HepG2 (cell line): ENCODE data around the gene METRNL. TPM values are rescaled to one million over a fixed set of nuclear protein-coding genes. Genes with fewer than 3 reads are reported as not detected.

ENCODE experiments used
- ATAC-seq: fragments of 200-7000 bp; cut with Tn5 transposase; 3 replicates; pipeline ENCODE4 v1.9.1; 2020; ENCODE audit warnings: mild to moderate bottlenecking, moderate library complexity
- BruUV-seq: library from RNA; stranded (reverse); fragments of 400-500 nt; replicated peaks from 2 replicates; lab custom pipeline; 2021; lab: Mats Ljungman, UMichigan
- CTCF ChIA-PET: fragments of 300-600 bp; formaldehyde crosslinking; extraction: SDS; loops from one replicate; lab custom pipeline; 2021; ENCODE audit warnings: low total read pairs, inconsistent platforms, low intra/inter-chr PET ratio; lab: Yijun Ruan, JAX
- POLR2A ChIA-PET: fragments of 350-600 bp; sonication (Branson Sonifier 250); formaldehyde crosslinking; loops from one replicate; lab custom pipeline; 2020; ENCODE audit warnings: antibody characterized with exemption, inconsistent platforms; lab: Yijun Ruan, JAX
- DNase-seq: peaks from one replicate; pipeline ENCODE4 v3.0.0-alpha.2; 2015; ENCODE audit warnings: low spot score
- FAIRE-seq: peaks from 3 replicates; lab custom pipeline; 2011; peaks lifted over from hg19 to GRCh38; lab: Jason Lieb, UNC
- H2AFZ ChIP-seq: one replicate; pipeline ENCODE4 v1.6.1; 2011; ENCODE audit warnings: low read length, inconsistent platforms
- H3K27ac ChIP-seq: fragments of 300-600 bp; 3 replicates; pipeline ENCODE4 v1.8.0; 2011; ENCODE audit warnings: mixed run types, mild to moderate bottlenecking, mixed read lengths, low read length, inconsistent platforms; ENCODE audit not compliant: insufficient read depth; ENCODE audit errors: extremely low read length
- H3K27me3 ChIP-seq, 2 experiments: fragments of 200-600 bp in 1 of 2; 2 replicates in 1 of 2; 3 replicates in 1 of 2; pipeline versions ENCODE4 v1.6.0 to v1.8.0; 2011; ENCODE audit warnings: low read length in 2 of 2, mild to moderate bottlenecking in 2 of 2, moderate library complexity in 2 of 2, inconsistent platforms in 1 of 2; ENCODE audit not compliant: insufficient read depth in 2 of 2, control insufficient read depth in 1 of 2
- H3K36me3 ChIP-seq, 2 experiments: fragments of 200-600 bp in 1 of 2; replicated peaks in 1 of 2; 2 replicates in 1 of 2; 3 replicates in 1 of 2; pipeline versions ENCODE4 v1.5.1 to v1.8.0; 2011; ENCODE audit warnings: low read length in 2 of 2, inconsistent platforms in 1 of 2; ENCODE audit not compliant: insufficient read depth in 2 of 2, control insufficient read depth in 1 of 2
- H3K4me1 ChIP-seq: 2 replicates; pipeline ENCODE4 v1.5.1; 2012; ENCODE audit warnings: low read length, inconsistent platforms; ENCODE audit not compliant: insufficient read depth
- H3K4me2 ChIP-seq: 2 replicates; pipeline ENCODE4 v1.6.0; 2011; ENCODE audit warnings: low read depth, low read length, inconsistent platforms
- H3K4me3 ChIP-seq, 3 experiments: fragments of 200-600 bp in 1 of 3; sonication (generic), shearing (Covaris generic) in 1 of 3; replicated peaks in 1 of 3; 2 replicates each; pipeline ENCODE4 v1.5.1; 2011 to 2016; ENCODE audit warnings: low read length in 3 of 3, inconsistent platforms in 2 of 3, low read depth in 2 of 3, mild to moderate bottlenecking in 2 of 3, control low read depth in 1 of 3, mixed read lengths in 1 of 3; ENCODE audit not compliant: insufficient read depth in 1 of 3
- H3K79me2 ChIP-seq: one replicate; pipeline ENCODE4 v1.6.1; 2011; ENCODE audit warnings: low read length, inconsistent platforms; ENCODE audit not compliant: insufficient read depth
- H3K9ac ChIP-seq: 2 replicates; pipeline ENCODE4 v1.6.0; 2011; ENCODE audit warnings: mild to moderate bottlenecking, low read depth, low read length, inconsistent platforms; ENCODE audit not compliant: insufficient read depth
- H3K9me3 ChIP-seq: 2 replicates; pipeline ENCODE4 v1.5.1; 2012; ENCODE audit warnings: mild to moderate bottlenecking, low read length
- H4K20me1 ChIP-seq: 2 replicates; pipeline ENCODE4 v1.6.0; 2011; ENCODE audit warnings: inconsistent platforms, mild to moderate bottlenecking, low read length, moderate library complexity; ENCODE audit not compliant: insufficient read depth
- ETV5 ChIP-seq: IDR thresholded peaks from 2 replicates; pipeline ENCODE4 v1.6.1; 2018; ENCODE audit warnings: missing biosample characterization, missing genetic modification reagents, inconsistent platforms, borderline replicate concordance
- FOSL2 ChIP-seq: sonication (generic); formaldehyde crosslinking; IDR thresholded peaks from 2 replicates; pipeline ENCODE4 v1.4.0; 2020; ENCODE audit warnings: missing genetic modification reagents
- KDM2A ChIP-seq: sonication (generic); formaldehyde crosslinking; IDR thresholded peaks from 2 replicates; pipeline ENCODE4 v1.4.0; 2020; ENCODE audit warnings: low read depth, missing genetic modification reagents, borderline replicate concordance
- ZNF17 ChIP-seq: sonication (generic); formaldehyde crosslinking; IDR thresholded peaks from 2 replicates; pipeline ENCODE4 v1.5.0; 2020; ENCODE audit warnings: mild to moderate bottlenecking, missing genetic modification reagents
- ZNF788 ChIP-seq: sonication (generic); formaldehyde crosslinking; IDR thresholded peaks from 2 replicates; pipeline ENCODE4 v1.5.0; 2020; ENCODE audit warnings: mild to moderate bottlenecking, missing genetic modification reagents, borderline replicate concordance
- WGBS: methylation state at CpG from one replicate; pipeline ENCODE4 v1.1.6; 2017; ENCODE audit warnings: low lambda C conversion rate; 5-methylcytosine and 5-hydroxymethylcytosine counted together
- in situ Hi-C: cut with HindIII; loops from 2 replicates; pipeline ENCODE4 v1.10.0; 2017; ENCODE audit warnings: low pct_unique_long_range_greater_than_20kb; ENCODE audit not compliant: extremely low pct_ligation_motif_present
- intact Hi-C: fragments of 100-400 bp; cut with micrococcal nuclease; formaldehyde crosslinking; loops from one replicate; pipeline ENCODE4 v1.10.0; 2022; ENCODE audit not compliant: unreplicated experiment
- polyA plus RNA-seq, 8 experiments: library from polyadenylated mRNA; depleted of rRNA in 3 of 8; stranded (reverse) in 7 of 8; unstranded in 1 of 8; fragments of >200 nt; fragmentation: Illumina TruSeq in 4 of 8; extraction: Trizol in 4 of 8; gene quantifications; 2 replicates each; pipeline versions ENCODE4 v1.2.1 to v1.2.3, GENCODE V29; 2011 to 2016; ENCODE audit warnings: low read depth in 4 of 8, missing spikeins in 1 of 8, mixed read lengths in 1 of 8; ENCODE audit not compliant: insufficient read depth in 1 of 8
- total RNA-seq, 5 experiments: library from RNA; depleted of rRNA; stranded (reverse); fragments of >200 nt; fragmentation: Illumina TruSeq; extraction: Trizol; gene quantifications; 2 replicates each; pipeline ENCODE4 v1.2.3, GENCODE V29; 2016; ENCODE audit warnings: low read depth in 1 of 5
- TF ChIP-seq, protein P1 (sequence below): sonication (generic); formaldehyde crosslinking; IDR thresholded peaks from 2 replicates; pipeline ENCODE4 v1.4.0; 2020; ENCODE audit warnings: missing genetic modification reagents
- TF ChIP-seq, protein P2 (sequence below): sonication (generic); formaldehyde crosslinking; IDR thresholded peaks from 2 replicates; pipeline ENCODE4 v1.5.1; 2020; ENCODE audit warnings: mild to moderate bottlenecking, missing genetic modification reagents, moderate library complexity

Gene METRNL
- total and polyA plus RNA-seq, 2 of the 13 experiments (the other 11 are each of a cell fraction or from before 2014, with no cell fraction given), result 0.66 to 0.84 TPM

DNA sequence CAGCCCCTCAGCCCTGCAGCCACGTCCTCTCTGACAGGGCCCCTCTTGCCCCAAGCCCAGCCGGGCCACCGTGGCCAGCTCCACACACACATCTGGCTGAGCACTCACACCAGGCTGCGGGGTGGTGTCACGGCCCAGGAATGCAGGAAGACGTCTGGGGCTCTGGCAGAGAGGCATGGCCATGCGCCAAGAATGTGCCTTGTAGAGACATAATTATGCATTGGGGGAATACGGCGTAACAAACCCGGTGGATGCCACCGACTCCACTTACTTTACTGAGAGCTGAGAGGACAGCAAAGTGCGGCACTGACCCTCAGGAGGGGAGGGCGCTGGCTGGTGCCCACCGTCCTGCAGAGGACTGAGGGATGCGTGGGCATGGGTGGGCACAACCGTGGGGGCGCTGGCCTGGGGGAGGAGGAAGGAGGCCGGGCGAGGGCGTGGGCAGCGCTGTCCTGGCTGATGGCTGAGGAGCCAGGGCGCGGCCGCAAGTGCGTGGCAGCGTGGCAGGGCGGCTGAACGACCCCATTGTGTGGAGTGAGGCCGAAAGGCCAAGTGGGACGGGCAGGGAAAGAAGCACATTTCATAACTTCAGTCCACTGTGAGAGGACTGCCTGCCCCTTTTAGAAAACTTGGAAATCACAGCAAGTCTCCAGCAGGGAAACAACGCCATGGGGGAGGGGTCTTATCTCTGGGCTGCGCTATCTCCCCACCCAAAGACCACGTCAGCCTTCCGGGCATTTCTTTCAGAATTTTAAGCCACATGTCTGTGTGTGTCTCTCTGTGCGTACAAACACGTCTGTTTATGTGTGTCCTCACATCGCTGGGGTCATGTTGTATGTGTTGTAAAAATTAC is 30.6 kb downstream of the METRNL start (continued):
- TF ChIP-seq, protein P1, sequence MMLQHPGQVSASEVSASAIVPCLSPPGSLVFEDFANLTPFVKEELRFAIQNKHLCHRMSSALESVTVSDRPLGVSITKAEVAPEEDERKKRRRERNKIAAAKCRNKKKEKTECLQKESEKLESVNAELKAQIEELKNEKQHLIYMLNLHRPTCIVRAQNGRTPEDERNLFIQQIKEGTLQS (CRISPR knock-in tag), result peak; percentile 40; the same call in 1 of the 2 replicates
- TF ChIP-seq ETV5 (CRISPR knock-in tag) (no peak), ZNF788 (0 out of 2 replicates have a peak, but pooled peaks have one; percentile 35), FOSL2 (CRISPR knock-in tag) (peak; percentile 43; the same call in 1 of the 2 replicates), KDM2A (CRISPR knock-in tag) (peak; percentile 27; the same call in 1 of the 2 replicates)
- TF ChIP-seq, protein P2, sequence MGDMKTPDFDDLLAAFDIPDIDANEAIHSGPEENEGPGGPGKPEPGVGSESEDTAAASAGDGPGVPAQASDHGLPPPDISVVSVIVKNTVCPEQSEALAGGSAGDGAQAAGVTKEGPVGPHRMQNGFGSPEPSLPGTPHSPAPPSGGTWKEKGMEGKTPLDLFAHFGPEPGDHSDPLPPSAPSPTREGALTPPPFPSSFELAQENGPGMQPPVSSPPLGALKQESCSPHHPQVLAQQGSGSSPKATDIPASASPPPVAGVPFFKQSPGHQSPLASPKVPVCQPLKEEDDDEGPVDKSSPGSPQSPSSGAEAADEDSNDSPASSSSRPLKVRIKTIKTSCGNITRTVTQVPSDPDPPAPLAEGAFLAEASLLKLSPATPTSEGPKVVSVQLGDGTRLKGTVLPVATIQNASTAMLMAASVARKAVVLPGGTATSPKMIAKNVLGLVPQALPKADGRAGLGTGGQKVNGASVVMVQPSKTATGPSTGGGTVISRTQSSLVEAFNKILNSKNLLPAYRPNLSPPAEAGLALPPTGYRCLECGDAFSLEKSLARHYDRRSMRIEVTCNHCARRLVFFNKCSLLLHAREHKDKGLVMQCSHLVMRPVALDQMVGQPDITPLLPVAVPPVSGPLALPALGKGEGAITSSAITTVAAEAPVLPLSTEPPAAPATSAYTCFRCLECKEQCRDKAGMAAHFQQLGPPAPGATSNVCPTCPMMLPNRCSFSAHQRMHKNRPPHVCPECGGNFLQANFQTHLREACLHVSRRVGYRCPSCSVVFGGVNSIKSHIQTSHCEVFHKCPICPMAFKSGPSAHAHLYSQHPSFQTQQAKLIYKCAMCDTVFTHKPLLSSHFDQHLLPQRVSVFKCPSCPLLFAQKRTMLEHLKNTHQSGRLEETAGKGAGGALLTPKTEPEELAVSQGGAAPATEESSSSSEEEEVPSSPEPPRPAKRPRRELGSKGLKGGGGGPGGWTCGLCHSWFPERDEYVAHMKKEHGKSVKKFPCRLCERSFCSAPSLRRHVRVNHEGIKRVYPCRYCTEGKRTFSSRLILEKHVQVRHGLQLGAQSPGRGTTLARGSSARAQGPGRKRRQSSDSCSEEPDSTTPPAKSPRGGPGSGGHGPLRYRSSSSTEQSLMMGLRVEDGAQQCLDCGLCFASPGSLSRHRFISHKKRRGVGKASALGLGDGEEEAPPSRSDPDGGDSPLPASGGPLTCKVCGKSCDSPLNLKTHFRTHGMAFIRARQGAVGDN (CRISPR knock-in tag), result peak; percentile 21

DNA sequence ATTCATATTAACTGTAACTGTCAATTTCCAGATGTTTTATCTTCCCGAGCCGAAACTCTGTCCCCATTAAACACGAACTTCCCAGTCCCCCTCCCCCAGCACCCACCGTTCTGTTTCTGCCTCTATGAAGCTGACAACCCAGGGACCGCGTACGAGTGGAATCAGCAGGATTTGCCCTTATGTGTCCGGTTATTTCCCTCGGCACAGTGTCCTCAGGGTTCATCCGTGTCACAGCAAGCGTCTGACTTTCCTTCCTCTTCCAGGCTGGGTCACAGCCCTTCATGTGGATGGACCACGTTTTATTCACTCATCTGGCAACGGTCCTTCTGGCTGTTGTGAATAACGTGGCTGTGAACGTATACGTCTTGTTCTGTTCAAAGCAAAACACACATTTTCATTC is 31.3 kb downstream of the METRNL start:
- DNase-seq, result no peak
- H3K4me3 ChIP-seq, result no peak overlapping the region
- H3K9ac ChIP-seq, result no peak overlapping the region
- TF ChIP-seq ZNF17 (CRISPR knock-in tag), result no peak
- no peak for FAIRE-seq
- H3K4me1 ChIP-seq, result peaks cover 12% of the 10 kb centered on the region
- H3K9me3 ChIP-seq, result no peaks in the 10 kb centered on the region
- no peak overlapping the region for H2AFZ ChIP-seq
- in situ Hi-C loops, result no loop called here
- ATAC-seq, result no peak
- CTCF ChIA-PET, result no interaction called here
- intact Hi-C loops, result no loop called here
- H3K27me3 ChIP-seq, result peaks cover 27 to 88% of the 10 kb centered on the region in 2 experiments
- no peaks in the 10 kb centered on the region for H3K36me3 ChIP-seq
- POLR2A ChIA-PET, result no interaction called here
- no peaks in the 10 kb centered on the region for H3K79me2 ChIP-seq
- no TSS peak for BruUV-seq
- no peak overlapping the region for H3K4me2 ChIP-seq
- 19% methylated on average over 16 of the region's 16 CpGs for WGBS
- H4K20me1 ChIP-seq, result no peaks in the 10 kb centered on the region; the same call in 1 of the 2 replicates
- H3K27ac ChIP-seq, result no peak overlapping the region
